ENCODE measurements around the gene NIFK. TPM values are rescaled to one million over a fixed set of nuclear protein-coding genes. Genes with fewer than 3 reads are reported as not detected.

NIFK gene
- total RNA-seq = 60.8 and 82.0 TPM in 2 replicates

DNA sequence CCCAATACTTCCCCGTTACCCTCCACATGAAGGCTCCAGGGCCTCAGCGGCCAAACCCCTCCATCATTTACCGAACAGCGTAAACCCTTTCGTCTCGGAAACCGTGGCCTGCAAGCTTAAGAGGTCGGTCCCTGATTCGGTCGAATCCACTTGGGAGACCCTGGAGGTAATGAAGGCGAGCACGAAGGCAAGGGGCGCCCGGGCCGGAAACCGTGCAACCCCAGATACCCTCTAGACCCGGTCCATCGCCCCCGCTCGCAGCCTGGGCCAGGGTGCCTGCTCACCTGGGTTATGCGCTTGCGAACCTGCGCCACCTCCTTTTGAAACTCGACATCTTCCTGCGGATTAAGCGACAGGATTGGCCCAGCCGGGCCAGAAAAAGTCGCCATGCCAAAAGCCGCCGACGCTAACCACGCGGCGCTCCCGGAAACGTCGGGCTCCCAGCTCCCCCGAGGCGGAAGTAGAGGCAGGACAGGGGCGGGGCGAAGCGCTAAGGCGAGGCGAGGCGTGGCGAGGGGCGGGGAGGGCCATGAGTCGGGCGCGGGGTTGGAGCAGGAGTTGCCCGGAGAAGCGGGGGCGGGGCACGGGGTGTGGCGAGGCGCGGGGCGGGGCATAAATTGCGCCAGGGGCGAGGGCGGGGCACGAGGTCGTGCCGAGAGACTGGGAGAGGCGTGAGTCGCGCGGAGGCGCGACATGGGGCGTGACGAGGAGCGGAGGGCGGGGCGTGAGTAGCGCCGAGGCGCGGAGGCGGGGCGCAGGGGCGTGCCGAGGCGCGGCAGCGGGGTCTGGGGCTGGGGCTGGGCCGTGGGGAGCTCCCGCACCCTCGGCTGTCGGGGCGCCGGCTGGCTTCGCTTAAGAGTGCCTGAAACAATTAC, at the start of gene NIFK:
Gene NIFK, minus strand, starts transcription at position 414 of the 875 bp plus-strand sequence. Its CDS starts 25 bp downstream, at position 389.
- no peaks in the 10 kb centered on the region for H3K27me3 ChIP-seq (ENCODE audit: control insufficient read depth, insufficient read depth, low read length)
- peak within 1 kb of the TSS; percentile 100 for H3K4me3 ChIP-seq (ENCODE audit: low read depth, low read length)
- peak; percentile 72 for DNase-seq (ENCODE audit: low read depth)
- TF ChIP-seq, protein P1, sequence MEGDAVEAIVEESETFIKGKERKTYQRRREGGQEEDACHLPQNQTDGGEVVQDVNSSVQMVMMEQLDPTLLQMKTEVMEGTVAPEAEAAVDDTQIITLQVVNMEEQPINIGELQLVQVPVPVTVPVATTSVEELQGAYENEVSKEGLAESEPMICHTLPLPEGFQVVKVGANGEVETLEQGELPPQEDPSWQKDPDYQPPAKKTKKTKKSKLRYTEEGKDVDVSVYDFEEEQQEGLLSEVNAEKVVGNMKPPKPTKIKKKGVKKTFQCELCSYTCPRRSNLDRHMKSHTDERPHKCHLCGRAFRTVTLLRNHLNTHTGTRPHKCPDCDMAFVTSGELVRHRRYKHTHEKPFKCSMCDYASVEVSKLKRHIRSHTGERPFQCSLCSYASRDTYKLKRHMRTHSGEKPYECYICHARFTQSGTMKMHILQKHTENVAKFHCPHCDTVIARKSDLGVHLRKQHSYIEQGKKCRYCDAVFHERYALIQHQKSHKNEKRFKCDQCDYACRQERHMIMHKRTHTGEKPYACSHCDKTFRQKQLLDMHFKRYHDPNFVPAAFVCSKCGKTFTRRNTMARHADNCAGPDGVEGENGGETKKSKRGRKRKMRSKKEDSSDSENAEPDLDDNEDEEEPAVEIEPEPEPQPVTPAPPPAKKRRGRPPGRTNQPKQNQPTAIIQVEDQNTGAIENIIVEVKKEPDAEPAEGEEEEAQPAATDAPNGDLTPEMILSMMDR (IDR thresholded peaks at IDR 0.05; ENCODE audit: insufficient read depth, low read length, poor library complexity, severe bottlenecking) = no peak
- no peaks in the 10 kb centered on the region for H3K36me3 ChIP-seq (ENCODE audit: control insufficient read depth, insufficient read depth, low read length)

DNA sequence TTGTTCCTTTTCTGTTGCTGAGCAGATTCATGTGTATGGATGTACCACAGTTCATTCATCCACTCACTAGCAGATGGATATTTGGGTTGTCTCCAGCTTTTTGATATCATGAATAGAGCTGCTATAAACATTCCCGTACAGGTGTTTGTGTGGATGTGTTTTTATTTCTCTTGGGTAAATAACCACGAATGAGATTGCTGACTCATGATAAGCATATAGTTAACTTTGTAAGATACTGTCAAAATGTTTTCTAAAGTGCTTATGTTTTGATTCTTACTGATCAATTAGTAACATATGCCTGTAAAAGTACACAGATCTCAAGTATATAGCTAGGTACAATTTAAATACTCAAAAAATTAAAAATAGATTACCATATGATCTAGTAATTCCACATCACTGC, 46.5 kb upstream of the NIFK start:
- TF ChIP-seq, protein P1 (IDR thresholded peaks at IDR 0.05; ENCODE audit: insufficient read depth, low read length, poor library complexity, severe bottlenecking) = no peak
- Histone ChIP-seq H3K4me3 (ENCODE audit: low read depth, low read length) (no peak overlapping the region), H3K27me3 (ENCODE audit: control insufficient read depth, insufficient read depth, low read length) (no peaks in the 10 kb centered on the region), H3K36me3 (ENCODE audit: control insufficient read depth, insufficient read depth, low read length) (no peaks in the 10 kb centered on the region)
- no peak for DNase-seq (ENCODE audit: low read depth)

DNA sequence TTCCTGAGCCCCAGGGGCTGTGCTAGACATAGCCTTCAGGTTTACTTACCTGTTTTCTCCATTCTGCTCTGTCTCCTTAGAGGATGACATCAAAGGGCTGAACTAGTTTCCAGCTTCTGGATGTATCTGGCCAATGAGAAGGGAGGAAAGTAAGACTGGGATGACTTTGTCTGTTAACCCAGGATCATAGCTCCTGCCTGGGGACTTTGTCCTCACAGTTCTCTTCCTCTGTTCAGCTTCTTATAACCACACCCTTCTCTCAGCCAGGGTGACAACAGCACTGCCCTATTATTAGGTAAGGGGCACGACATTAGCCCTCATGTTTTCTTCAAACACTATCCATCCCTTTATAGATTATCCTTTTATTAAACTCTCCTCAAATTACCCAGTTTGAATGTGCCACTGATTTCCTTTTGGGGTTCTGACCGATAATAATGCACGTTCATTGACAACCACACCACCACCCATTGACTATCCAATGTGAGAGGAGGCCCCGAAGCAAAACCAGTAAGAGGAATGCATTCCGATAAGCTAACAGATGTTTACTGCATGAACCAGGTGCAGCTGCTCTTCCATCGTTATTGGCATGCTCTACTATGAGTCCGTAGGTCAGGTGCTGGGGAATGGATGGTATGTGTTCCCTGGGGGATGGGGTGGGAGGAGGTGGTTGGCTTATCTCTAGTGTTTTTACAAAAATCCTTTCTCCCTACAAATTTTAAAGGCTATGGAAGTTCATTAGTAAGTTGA, 42.2 kb upstream of the NIFK start:
- no peaks in the 10 kb centered on the region for H3K27me3 ChIP-seq (ENCODE audit: control insufficient read depth, insufficient read depth, low read length)
- no peak for DNase-seq (ENCODE audit: low read depth)
- H3K36me3 ChIP-seq (ENCODE audit: control insufficient read depth, insufficient read depth, low read length) = no peaks in the 10 kb centered on the region
- TF ChIP-seq, protein P1 (IDR thresholded peaks at IDR 0.05; ENCODE audit: insufficient read depth, low read length, poor library complexity, severe bottlenecking) = no peak
- no peak overlapping the region for H3K4me3 ChIP-seq (ENCODE audit: low read depth, low read length)

DNA sequence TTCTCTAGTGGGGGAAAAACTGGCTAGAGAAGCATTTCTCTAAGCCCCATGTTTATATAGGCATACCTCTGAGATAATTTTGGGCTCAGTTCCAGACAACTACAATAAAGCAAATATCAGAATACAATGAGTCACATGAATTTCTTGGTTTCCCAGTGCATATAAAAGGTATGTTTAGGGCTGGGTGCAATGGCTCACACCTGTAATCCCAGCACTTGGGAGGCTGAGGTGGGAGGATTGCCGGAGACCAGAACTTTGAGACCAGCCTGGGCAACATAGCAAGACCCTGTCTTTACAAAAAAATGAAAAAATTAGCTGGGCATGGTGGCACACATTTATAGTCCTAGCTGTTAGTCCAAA, 41.0 kb upstream of the NIFK start:
- TF ChIP-seq, protein P1 (IDR thresholded peaks at IDR 0.05; ENCODE audit: insufficient read depth, low read length, poor library complexity, severe bottlenecking) = no peak
- no peak for DNase-seq (ENCODE audit: low read depth)
- no peaks in the 10 kb centered on the region for H3K36me3 ChIP-seq (ENCODE audit: control insufficient read depth, insufficient read depth, low read length)
- no peaks in the 10 kb centered on the region for H3K27me3 ChIP-seq (ENCODE audit: control insufficient read depth, insufficient read depth, low read length)
- H3K4me3 ChIP-seq (ENCODE audit: low read depth, low read length) = no peak overlapping the region

DNA sequence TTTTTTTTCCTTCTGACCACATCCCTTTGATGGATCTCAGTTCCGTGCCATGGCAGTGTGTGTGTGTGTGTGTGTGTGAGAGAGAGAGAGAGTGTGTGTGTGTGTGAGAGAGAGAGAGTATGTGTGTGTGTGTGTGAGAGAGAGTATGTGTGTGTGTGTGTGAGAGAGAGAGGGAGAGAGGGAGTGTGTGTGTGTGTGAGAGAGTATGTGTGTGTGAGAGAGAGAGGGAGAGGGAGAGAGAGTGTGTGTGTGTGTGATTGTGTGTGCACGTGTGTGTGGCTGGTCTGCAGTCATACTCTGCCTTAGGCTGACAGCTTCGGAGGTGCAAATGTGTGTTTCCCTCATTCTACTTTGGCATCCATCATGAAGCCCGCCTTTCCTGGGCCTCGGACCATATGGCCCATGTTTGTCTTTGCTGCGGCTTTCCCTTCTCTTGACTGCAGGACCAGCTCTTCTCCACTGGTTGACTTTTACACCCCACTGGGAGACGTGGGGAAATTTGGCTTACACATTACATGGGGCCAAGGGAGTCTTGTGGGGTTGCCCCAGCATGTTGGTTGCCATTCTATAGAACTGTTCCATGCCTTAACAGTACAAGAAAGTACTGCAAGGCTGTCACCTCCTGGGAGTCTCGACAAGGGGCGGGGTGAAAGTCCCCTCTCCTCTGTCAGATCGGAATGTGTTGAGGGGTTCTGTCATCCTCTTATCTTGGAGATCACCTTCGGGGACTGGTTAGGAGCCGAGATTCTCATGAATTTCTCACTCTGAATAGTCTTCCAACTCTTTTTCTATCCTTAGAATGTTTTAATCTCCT, 40.4 kb upstream of the NIFK start:
- Histone ChIP-seq H3K27me3 (ENCODE audit: control insufficient read depth, insufficient read depth, low read length) (no peaks in the 10 kb centered on the region), H3K36me3 (ENCODE audit: control insufficient read depth, insufficient read depth, low read length) (no peaks in the 10 kb centered on the region), H3K4me3 (ENCODE audit: low read depth, low read length) (no peak overlapping the region)
- TF ChIP-seq, protein P1 (IDR thresholded peaks at IDR 0.05; ENCODE audit: insufficient read depth, low read length, poor library complexity, severe bottlenecking) = no peak
- no peak for DNase-seq (ENCODE audit: low read depth)
